H9 (cell line): ENCODE results near the gene DIS3L2. TPM values are rescaled to one million over a fixed set of nuclear protein-coding genes. Genes with fewer than 3 reads are reported as not detected.

Source experiments
- DNase-seq: peaks from one replicate; pipeline ENCODE4 v3.0.0-alpha.2; 2017
- H2AFZ ChIP-seq: one replicate; pipeline ENCODE4 v1.6.1; 2013; ENCODE audit warnings: mild to moderate bottlenecking, low read length, control low read depth, moderate library complexity
- H2AK5ac ChIP-seq: 2 replicates; pipeline ENCODE4 v1.6.1; 2013; ENCODE audit warnings: low read length, control low read depth, mixed read lengths; ENCODE audit not compliant: insufficient read length
- H2BK120ac ChIP-seq: one replicate; pipeline ENCODE4 v1.6.1; 2013; ENCODE audit warnings: low read depth, mild to moderate bottlenecking, low read length, control low read depth, inconsistent platforms; ENCODE audit not compliant: poor library complexity, severe bottlenecking
- H2BK12ac ChIP-seq: 2 replicates; pipeline ENCODE4 v1.6.1; 2013; ENCODE audit warnings: low read length, control low read depth, mixed read lengths, low read depth; ENCODE audit not compliant: insufficient read length
- H2BK15ac ChIP-seq: 2 replicates; pipeline ENCODE4 v1.6.1; 2013; ENCODE audit warnings: low read depth, low read length, control low read depth
- H2BK20ac ChIP-seq: one replicate; pipeline ENCODE4 v1.6.1; 2013; ENCODE audit warnings: low read depth, mild to moderate bottlenecking, low read length, control low read depth, inconsistent platforms; ENCODE audit not compliant: poor library complexity, severe bottlenecking
- H2BK5ac ChIP-seq: 2 replicates; pipeline ENCODE4 v1.6.1; 2013; ENCODE audit warnings: low read length, control low read depth, mixed read lengths; ENCODE audit not compliant: insufficient read length
- H3K14ac ChIP-seq: 2 replicates; pipeline ENCODE4 v1.6.1; 2013; ENCODE audit warnings: low read length, control low read depth; ENCODE audit not compliant: insufficient read depth
- H3K18ac ChIP-seq: 2 replicates; pipeline ENCODE4 v1.6.1; 2013; ENCODE audit warnings: low read depth, mild to moderate bottlenecking, mixed read lengths, low read length, control low read depth; ENCODE audit not compliant: insufficient read length
- H3K23ac ChIP-seq: 2 replicates; pipeline ENCODE4 v1.6.1; 2013; ENCODE audit warnings: low read length, control low read depth, mixed read lengths, low read depth; ENCODE audit not compliant: insufficient read length
- H3K23me2 ChIP-seq: 2 replicates; pipeline ENCODE4 v1.6.1; 2013; ENCODE audit warnings: low read depth, mild to moderate bottlenecking, mixed read lengths, low read length, control low read depth; ENCODE audit not compliant: insufficient read length, poor library complexity, severe bottlenecking
- H3K27ac ChIP-seq: 2 replicates; pipeline ENCODE4 v1.5.1; 2013; ENCODE audit warnings: low read length, control low read depth, mixed read lengths, low read depth; ENCODE audit not compliant: insufficient read length
- H3K27me3 ChIP-seq: 2 replicates; pipeline ENCODE4 v1.6.1; 2013; ENCODE audit warnings: low read length, control low read depth, inconsistent platforms; ENCODE audit not compliant: insufficient read depth
- H3K4ac ChIP-seq: 2 replicates; pipeline ENCODE4 v1.6.1; 2013; ENCODE audit warnings: low read depth, mild to moderate bottlenecking, control low read depth, inconsistent platforms, low read length, moderate library complexity
- H3K4me1 ChIP-seq: 2 replicates; pipeline ENCODE4 v1.6.1; 2013; ENCODE audit warnings: low read length, control low read depth, inconsistent platforms; ENCODE audit not compliant: insufficient read depth
- H3K4me2 ChIP-seq: 2 replicates; pipeline ENCODE4 v1.6.1; 2013; ENCODE audit warnings: low read length, control low read depth, mixed read lengths; ENCODE audit not compliant: insufficient read length, insufficient read depth
- H3K56ac ChIP-seq: 2 replicates; pipeline ENCODE4 v1.6.1; 2013; ENCODE audit warnings: low read depth, mild to moderate bottlenecking, mixed read lengths, low read length, control low read depth; ENCODE audit not compliant: insufficient read length
- H3K79me1 ChIP-seq: 2 replicates; pipeline ENCODE4 v1.6.1; 2013; ENCODE audit warnings: low read depth, mild to moderate bottlenecking, moderate library complexity, low read length, control low read depth, inconsistent platforms; ENCODE audit not compliant: insufficient read depth, poor library complexity, severe bottlenecking
- H3K79me2 ChIP-seq: 2 replicates; pipeline ENCODE4 v1.6.1; 2013; ENCODE audit warnings: low read length, control low read depth, inconsistent platforms; ENCODE audit not compliant: insufficient read depth
- H3K9ac ChIP-seq: 2 replicates; pipeline ENCODE4 v1.6.1; 2013; ENCODE audit warnings: low read length, control low read depth, mixed read lengths; ENCODE audit not compliant: insufficient read length; ENCODE audit errors: extremely low read depth
- H3K9me3 ChIP-seq: one replicate; pipeline ENCODE4 v1.6.1; 2013; ENCODE audit warnings: low read depth, low read length, inconsistent platforms; ENCODE audit not compliant: control insufficient read depth
- H3T11ph ChIP-seq: one replicate; pipeline ENCODE4 v1.6.1; 2013; ENCODE audit warnings: mild to moderate bottlenecking, low read length, control low read depth, inconsistent platforms
- H4K20me1 ChIP-seq: one replicate; pipeline ENCODE4 v1.6.1; 2013; ENCODE audit not compliant: control insufficient read depth, insufficient read length, insufficient read depth
- H4K5ac ChIP-seq: 2 replicates; pipeline ENCODE4 v1.6.1; 2013; ENCODE audit warnings: low read depth, mild to moderate bottlenecking, mixed read lengths, low read length, control low read depth; ENCODE audit not compliant: insufficient read length
- H4K8ac ChIP-seq: replicated peaks from 2 replicates; pipeline ENCODE4 v1.6.1; 2013; ENCODE audit warnings: low read length, control low read depth, mixed read lengths, low read depth; ENCODE audit not compliant: insufficient read length
- H4K91ac ChIP-seq: 2 replicates; pipeline ENCODE4 v1.6.1; 2013; ENCODE audit warnings: low read depth, mild to moderate bottlenecking, moderate library complexity, mixed read lengths, low read length, control low read depth; ENCODE audit not compliant: insufficient read length
- H3K27ac Mint-ChIP-seq, 3 experiments: 2 replicates in 2 of 3; 3 replicates in 1 of 3; pipeline ENCODE4 v1.8.0; 2020 to 2021; ENCODE audit warnings: mixed read lengths in 3 of 3, mild to moderate bottlenecking in 1 of 3, moderate library complexity in 1 of 3
- H3K27me3 Mint-ChIP-seq: 2 replicates; pipeline ENCODE4 v1.8.0; 2021; ENCODE audit warnings: low read depth, mild to moderate bottlenecking, moderate library complexity, mixed read lengths
- H3K36me3 Mint-ChIP-seq, 3 experiments: 2 replicates in 2 of 3; 3 replicates in 1 of 3; pipeline ENCODE4 v1.8.0; 2020 to 2021; ENCODE audit warnings: low read depth in 3 of 3, mixed read lengths in 3 of 3; ENCODE audit not compliant: insufficient read depth in 1 of 3
- H3K4me1 Mint-ChIP-seq, 2 experiments: 2 replicates each; pipeline ENCODE4 v1.8.0; 2020; ENCODE audit warnings: mixed read lengths in 2 of 2
- H3K4me3 Mint-ChIP-seq, 2 experiments: 2 replicates in 1 of 2; 3 replicates in 1 of 2; pipeline ENCODE4 v1.8.0; 2020 to 2021; ENCODE audit warnings: mild to moderate bottlenecking in 2 of 2, mixed read lengths in 2 of 2, moderate library complexity in 1 of 2
- H3K9me3 Mint-ChIP-seq, 2 experiments: 2 replicates in 1 of 2; 3 replicates in 1 of 2; pipeline ENCODE4 v1.8.0; 2020; ENCODE audit warnings: mild to moderate bottlenecking in 2 of 2, mixed read lengths in 2 of 2, moderate library complexity in 1 of 2
- CTCF ChIP-seq: fragments of 200-600 bp; sonication (generic); conservative IDR thresholded peaks from 3 replicates; pipeline ENCODE4 v1.8.0; 2021; ENCODE audit warnings: antibody characterized with exemption, mild to moderate bottlenecking
- WGBS: extraction: QIAGEN DNeasy Blood & Tissue Kit; methylation state at CpG from one replicate; pipeline ENCODE4 v1.1.7; 2013; ENCODE audit warnings: missing lambda C conversion rate, low lambda C conversion rate, mixed read lengths; ENCODE audit not compliant: insufficient read length; ENCODE audit errors: extremely low coverage; 5-methylcytosine and 5-hydroxymethylcytosine counted together
- total RNA-seq: library from RNA; stranded (reverse); gene quantifications from 2 replicates; pipeline ENCODE4 v1.2.1, GENCODE V29; 2021

DIS3L2 gene
- total RNA-seq, 1 experiment from 2014 or later, result 28.1 TPM

GRCh38 chr2:232141591-232141990, 180.1 kb downstream of the DIS3L2 start:
- Histone ChIP-seq H4K5ac (no peak overlapping the region), H2AK5ac (no peak overlapping the region), H3K23ac (no peak overlapping the region), H3K9me3 (no peaks in the 10 kb centered on the region), H3K14ac (no peak overlapping the region), H2BK120ac (no peak overlapping the region), H4K91ac (no peak overlapping the region), H3K79me1 (no peaks in the 10 kb centered on the region), H3K9ac (no peak overlapping the region), H3K27me3 (no peaks in the 10 kb centered on the region), H3K4me2 (no peak overlapping the region), H3K56ac (no peak overlapping the region), H4K8ac (no peak overlapping the region), H3K18ac (no peak overlapping the region), H3K4ac (no peak overlapping the region), H2BK5ac (no peak overlapping the region), H2BK15ac (no peak overlapping the region), H2AFZ (no peak overlapping the region), H2BK12ac (no peak overlapping the region), H2BK20ac (no peak overlapping the region), H3T11ph (no peak overlapping the region), H3K27ac (no peak overlapping the region), H4K20me1 (no peaks in the 10 kb centered on the region), H3K79me2 (no peaks in the 10 kb centered on the region), H3K4me1 (no peaks in the 10 kb centered on the region), H3K23me2 (no peaks in the 10 kb centered on the region)
- no CpG with 5 or more reads among the region's 1 CpG for WGBS
- no peak for DNase-seq
- Mint-ChIP-seq H3K4me1 (no peaks in the 10 kb centered on the region), H3K4me3 (no peak overlapping the region), H3K27me3 (no peaks in the 10 kb centered on the region), H3K36me3 (no peaks in the 10 kb centered on the region), H3K9me3 (no peaks in the 10 kb centered on the region), H3K27ac (no peak overlapping the region)
- TF ChIP-seq CTCF, result no peak
